GM19351 (cell line): ENCODE results near the gene FAM72C.
"Not testable (repeated sequence)": the region's sequence is repeated elsewhere in the genome, so short reads cannot be mapped to it uniquely, and the experiment has no call there.

Experiments used
- ATAC-seq: cut with Tn5 transposase; IDR thresholded peaks from one replicate; pipeline ENCODE4 v1.9.1; 2021; ENCODE audit warnings: mild to moderate bottlenecking, moderate library complexity; ENCODE audit not compliant: unreplicated experiment

FAM72C gene

GRCh38 chr1:143971924-143972700 is at the start of gene FAM72C:
TSS of gene FAM72C (minus strand) at chr1:143971986. CDS start at chr1:143971141, 845 bp downstream.
- ATAC-seq = peak; percentile 80

- peak; percentile 87 for ATAC-seq
Observed at GRCh38 chr1:144020001-144020738, 48.4 kb upstream of the FAM72C start.

GRCh38 chr1:144019101-144019500 is 47.3 kb upstream of the FAM72C start:
- ATAC-seq = not testable (repeated sequence)

GRCh38 chr1:144015180-144015966 is 43.6 kb upstream of the FAM72C start:
- ATAC-seq = not testable (repeated sequence)

- ATAC-seq = not testable (repeated sequence)
Observed at GRCh38 chr1:144014528-144014927, 42.7 kb upstream of the FAM72C start.

GRCh38 chr1:144014121-144014520 is 42.3 kb upstream of the FAM72C start:
- ATAC-seq = not testable (repeated sequence)

GRCh38 chr1:144012168-144012733 is 40.5 kb upstream of the FAM72C start:
- peak; percentile 97 for ATAC-seq

- ATAC-seq = peak; percentile 59
Observed at GRCh38 chr1:144009410-144009809, 37.6 kb upstream of the FAM72C start.

- ATAC-seq = not testable (repeated sequence)
Observed at GRCh38 chr1:144004259-144004658, 32.5 kb upstream of the FAM72C start.

- ATAC-seq = not testable (repeated sequence)
Observed at GRCh38 chr1:144003306-144004029, 31.7 kb upstream of the FAM72C start.

- ATAC-seq = peak; percentile 79
Observed at GRCh38 chr1:144002141-144002881, 30.5 kb upstream of the FAM72C start.

GRCh38 chr1:144001077-144001476 is 29.3 kb upstream of the FAM72C start:
- not testable (repeated sequence) for ATAC-seq

- not testable (repeated sequence) for ATAC-seq
Observed at GRCh38 chr1:143996020-143996419, 24.2 kb upstream of the FAM72C start.

- not testable (repeated sequence) for ATAC-seq
Observed at GRCh38 chr1:143993301-143993907, 21.6 kb upstream of the FAM72C start.

GRCh38 chr1:143990699-143991098 is 18.9 kb upstream of the FAM72C start:
- ATAC-seq = not testable (repeated sequence)

GRCh38 chr1:143989719-143990118 is 17.9 kb upstream of the FAM72C start:
- not testable (repeated sequence) for ATAC-seq

- ATAC-seq = not testable (repeated sequence)
Observed at GRCh38 chr1:143989427-143989712, 17.6 kb upstream of the FAM72C start.

- ATAC-seq = not testable (repeated sequence)
Observed at GRCh38 chr1:143988602-143989426, 17.0 kb upstream of the FAM72C start.
